Stimulated activated CD4-positive, alpha-beta T cell treated with anti-CD3 and anti-CD28 coated beads, Interleukin-1b, Interleukin-23, amount 100 ng/mL, for 4 hours (primary cell): ENCODE data around the gene SLC6A5.

ENCODE experiments used
- DNase-seq, 2 donors: peaks; one replicate each; pipeline ENCODE4 v3.0.0-alpha.2; 2020; ENCODE audit warnings: low read depth in 2 of 2

Gene SLC6A5

GRCh38 chr11:20668844-20669819 lies 69.7 kb downstream of the SLC6A5 start, which contains the start of gene NELL1:
NELL1 (plus strand) TSS chr11:20669586.
- DNase-seq = no peak

GRCh38 chr11:20669820-20670684 lies 70.6 kb downstream of the SLC6A5 start:
- DNase-seq = no peak

- DNase-seq = no peak
Observed at GRCh38 chr11:20670932-20671403, 71.6 kb downstream of the SLC6A5 start.

- DNase-seq = no peak
Observed at GRCh38 chr11:20671856-20672546, 72.6 kb downstream of the SLC6A5 start.

- no peak for DNase-seq
Observed at GRCh38 chr11:20672575-20672974, 73.2 kb downstream of the SLC6A5 start.

GRCh38 chr11:20676658-20677057 lies 77.2 kb downstream of the SLC6A5 start:
- DNase-seq = no peak

- DNase-seq = no peak
Observed at GRCh38 chr11:20688761-20689160, 89.4 kb downstream of the SLC6A5 start.

- DNase-seq = no peak
Observed at GRCh38 chr11:20707876-20708275, 108.5 kb downstream of the SLC6A5 start.
